Colonic mucosa (tissue), 4 donors: ENCODE measurements around the gene SLCO4A1. TPM values are rescaled to one million over a fixed set of nuclear protein-coding genes. Genes with fewer than 3 reads are reported as not detected.
"Not testable (repeated sequence)": the region's sequence is repeated elsewhere in the genome, so short reads cannot be mapped to it uniquely, and the experiment has no call there.

Source experiments
- DNase-seq: peaks from one replicate; pipeline ENCODE4 v3.0.0-alpha.2; 2020
- H3K27ac ChIP-seq: fragments of 200-600 bp; one replicate; pipeline ENCODE4 v1.8.0; 2021
- H3K27me3 ChIP-seq: fragments of 200-600 bp; one replicate; pipeline ENCODE4 v1.8.0; 2021
- H3K36me3 ChIP-seq: fragments of 200-600 bp; one replicate; pipeline ENCODE4 v1.8.0; 2021
- H3K4me1 ChIP-seq: fragments of 200-600 bp; one replicate; pipeline ENCODE4 v1.8.0; 2021; ENCODE audit warnings: mild to moderate bottlenecking
- H3K4me3 ChIP-seq: fragments of 200-600 bp; one replicate; pipeline ENCODE4 v1.8.0; 2021
- H3K9ac ChIP-seq, 2 donors: one replicate each; pipeline ENCODE4 v1.7.0; 2013; ENCODE audit warnings: control low read depth in 2 of 2, low read depth in 2 of 2, low read length in 2 of 2
- H3K9me3 ChIP-seq: fragments of 200-600 bp; one replicate; pipeline ENCODE4 v1.8.0; 2021
- CTCF ChIP-seq: fragments of 200-600 bp; IDR thresholded peaks from one replicate; pipeline ENCODE4 v1.8.0; 2022; ENCODE audit warnings: antibody characterized with exemption, mild to moderate bottlenecking
- intact Hi-C: fragments of 100-400 bp; cut with DNase I; formaldehyde crosslinking; loops from one replicate; pipeline ENCODE4 v1.14.1; 2022
- total RNA-seq, 2 donors: library from RNA; stranded (reverse); fragmentation: NEBNext Ultra II Directional in 1 of 2; extraction: Animal tissue kit (Norgen Biotek cat#: 25700) in 1 of 2; gene quantifications; one replicate each; pipeline ENCODE4 v1.2.1, GENCODE V29; 2021
- donor health status: healthy.
- donor health status: DM: no; HTN: no; CAD: no.
- donor health status: DM: no; HTN: no; CAD: no.

Gene SLCO4A1
- total RNA-seq, 2 donors from 2014 or later = 39.7 to 42.9 TPM

GRCh38 chr20:62624719-62625453, 17.4 kb upstream of the SLCO4A1 start:
- H3K4me3 ChIP-seq = no peak overlapping the region
- H3K27ac ChIP-seq = peak overlapping the region; percentile 98
- no peaks in the 10 kb centered on the region for H3K36me3 ChIP-seq
- H3K9me3 ChIP-seq = no peaks in the 10 kb centered on the region
- H3K4me1 ChIP-seq = peaks cover 19% of the 10 kb centered on the region
- no peak for DNase-seq
- no peaks in the 10 kb centered on the region for H3K27me3 ChIP-seq
- peak overlapping the region in 1 of 2 donors; percentile 87 for H3K9ac ChIP-seq
- intact Hi-C loops = no loop called here
- TF ChIP-seq CTCF = no peak

DNA sequence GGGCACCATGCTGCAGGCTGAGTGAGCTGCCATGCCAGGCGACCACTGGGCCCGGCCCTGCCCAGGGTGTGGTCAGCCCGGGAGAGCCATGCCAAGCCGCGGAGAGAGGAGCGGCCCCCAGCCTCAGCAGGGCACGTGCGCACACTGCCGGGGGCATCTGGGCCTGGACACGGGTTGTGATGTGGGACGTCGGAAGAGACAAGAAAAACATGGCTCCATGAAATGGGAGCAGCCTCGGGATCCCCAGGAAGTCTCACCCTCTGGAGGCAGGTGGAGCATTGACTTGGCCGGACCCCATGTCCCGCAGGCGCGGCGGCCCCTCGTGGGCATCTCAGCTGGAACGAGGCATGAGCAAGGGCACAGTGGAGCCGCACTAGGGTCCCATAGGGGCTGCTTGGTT, 16.8 kb upstream of the SLCO4A1 start:
- Histone ChIP-seq H3K4me3 (no peak overlapping the region), H3K36me3 (no peaks in the 10 kb centered on the region), H3K4me1 (peaks cover 19% of the 10 kb centered on the region), H3K27ac (no peak overlapping the region), H3K9ac (no peak overlapping the region), H3K9me3 (no peaks in the 10 kb centered on the region), H3K27me3 (no peaks in the 10 kb centered on the region)
- DNase-seq = no peak
- intact Hi-C loops = no loop called here
- no peak for TF ChIP-seq CTCF

GRCh38 chr20:62625921-62626547, 16.3 kb upstream of the SLCO4A1 start:
- H3K4me1 ChIP-seq = peaks cover 19% of the 10 kb centered on the region
- H3K9me3 ChIP-seq = no peaks in the 10 kb centered on the region
- DNase-seq = no peak
- H3K36me3 ChIP-seq = no peaks in the 10 kb centered on the region
- intact Hi-C loops = no loop called here
- TF ChIP-seq CTCF = no peak
- no peaks in the 10 kb centered on the region for H3K27me3 ChIP-seq
- H3K27ac ChIP-seq = no peak overlapping the region
- no peak overlapping the region for H3K4me3 ChIP-seq
- no peak overlapping the region for H3K9ac ChIP-seq

DNA sequence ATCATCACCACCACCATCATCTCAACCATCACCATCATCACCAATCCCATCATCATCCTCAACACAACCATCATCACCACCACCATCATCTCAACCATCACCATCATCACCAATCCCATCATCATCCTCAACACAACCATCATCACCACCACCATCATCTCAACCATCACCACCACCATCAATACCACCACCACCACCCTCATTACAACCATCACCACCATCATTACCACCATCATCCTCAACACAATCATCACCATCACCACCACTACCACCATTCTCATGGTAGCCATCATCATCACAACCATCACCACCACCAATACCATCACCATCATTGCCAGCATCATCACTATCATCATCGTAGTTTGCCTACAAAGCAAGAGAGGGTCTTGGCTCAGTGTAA, 14.9 kb upstream of the SLCO4A1 start:
- DNase-seq, intact Hi-C loops, H3K36me3 ChIP-seq, H3K27ac ChIP-seq, H3K27me3 ChIP-seq, H3K9ac ChIP-seq, H3K4me3 ChIP-seq, H3K9me3 ChIP-seq: not testable (repeated sequence)
- peaks cover 19% of the 10 kb centered on the region for H3K4me1 ChIP-seq

DNA sequence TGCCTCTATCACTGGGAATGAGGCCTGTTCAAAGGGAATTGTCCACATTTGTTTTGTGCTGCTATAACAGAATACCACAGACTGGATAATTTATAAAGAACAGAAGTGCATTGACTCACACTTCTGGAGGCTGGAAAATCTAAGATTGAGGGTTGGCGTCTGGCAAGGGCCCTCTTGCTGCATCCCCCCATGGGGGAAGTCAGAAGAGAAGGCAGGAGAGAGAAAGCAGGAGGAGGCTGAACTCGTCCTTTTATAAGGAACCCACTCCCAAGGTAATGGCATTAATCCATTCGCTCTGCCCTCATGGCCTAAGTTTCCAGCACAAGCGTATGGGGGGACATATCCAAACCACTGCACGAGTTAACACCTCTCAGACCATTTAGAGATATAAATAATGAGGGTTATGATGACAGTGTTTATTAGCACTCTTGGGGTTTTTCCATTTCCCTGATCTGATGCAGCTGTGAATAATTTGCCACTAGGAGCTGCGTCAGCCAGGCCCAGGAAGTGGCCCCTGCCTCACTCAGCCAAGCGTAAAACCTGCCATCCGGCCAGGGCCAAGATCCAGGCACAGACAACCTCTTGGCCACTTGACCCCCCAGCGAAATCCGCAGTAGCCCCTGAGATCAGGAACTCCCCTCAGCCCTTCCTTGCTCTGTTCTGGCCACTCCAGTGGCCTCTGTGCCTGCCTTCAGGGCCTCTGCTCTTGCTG, 14.2 kb upstream of the SLCO4A1 start:
- no peak for DNase-seq
- H3K4me1 ChIP-seq = peaks cover 12% of the 10 kb centered on the region
- no peak overlapping the region for H3K4me3 ChIP-seq
- no peaks in the 10 kb centered on the region for H3K27me3 ChIP-seq
- intact Hi-C loops = no loop called here
- H3K36me3 ChIP-seq = no peaks in the 10 kb centered on the region
- H3K9ac ChIP-seq = no peak overlapping the region
- no peaks in the 10 kb centered on the region for H3K9me3 ChIP-seq
- no peak for TF ChIP-seq CTCF
- no peak overlapping the region for H3K27ac ChIP-seq
